A673 (cell line): Measurements from ENCODE around the gene DSP.
A peak's percentile ranks its signal among the peaks of the same experiment; 100 is the strongest.

Experiments
- EZH2 ChIP-seq: fragments of 200-600 bp; sonication (generic); IDR thresholded peaks from 2 replicates; pipeline ENCODE4 v1.6.1; 2017; ENCODE audit warnings: borderline replicate concordance, low read depth, mild to moderate bottlenecking, mixed read lengths, antibody characterized with exemption, low read length; ENCODE audit not compliant: poor library complexity, severe bottlenecking
- TF ChIP-seq, protein P1 (sequence below): fragments of 300-800, 200-600 bp; sonication (generic); conservative IDR thresholded peaks from 2 replicates; pipeline ENCODE4 v1.5.1; 2017; ENCODE audit warnings: low read depth, mild to moderate bottlenecking, antibody characterized with exemption, low read length, moderate library complexity, mixed read lengths

DNA sequence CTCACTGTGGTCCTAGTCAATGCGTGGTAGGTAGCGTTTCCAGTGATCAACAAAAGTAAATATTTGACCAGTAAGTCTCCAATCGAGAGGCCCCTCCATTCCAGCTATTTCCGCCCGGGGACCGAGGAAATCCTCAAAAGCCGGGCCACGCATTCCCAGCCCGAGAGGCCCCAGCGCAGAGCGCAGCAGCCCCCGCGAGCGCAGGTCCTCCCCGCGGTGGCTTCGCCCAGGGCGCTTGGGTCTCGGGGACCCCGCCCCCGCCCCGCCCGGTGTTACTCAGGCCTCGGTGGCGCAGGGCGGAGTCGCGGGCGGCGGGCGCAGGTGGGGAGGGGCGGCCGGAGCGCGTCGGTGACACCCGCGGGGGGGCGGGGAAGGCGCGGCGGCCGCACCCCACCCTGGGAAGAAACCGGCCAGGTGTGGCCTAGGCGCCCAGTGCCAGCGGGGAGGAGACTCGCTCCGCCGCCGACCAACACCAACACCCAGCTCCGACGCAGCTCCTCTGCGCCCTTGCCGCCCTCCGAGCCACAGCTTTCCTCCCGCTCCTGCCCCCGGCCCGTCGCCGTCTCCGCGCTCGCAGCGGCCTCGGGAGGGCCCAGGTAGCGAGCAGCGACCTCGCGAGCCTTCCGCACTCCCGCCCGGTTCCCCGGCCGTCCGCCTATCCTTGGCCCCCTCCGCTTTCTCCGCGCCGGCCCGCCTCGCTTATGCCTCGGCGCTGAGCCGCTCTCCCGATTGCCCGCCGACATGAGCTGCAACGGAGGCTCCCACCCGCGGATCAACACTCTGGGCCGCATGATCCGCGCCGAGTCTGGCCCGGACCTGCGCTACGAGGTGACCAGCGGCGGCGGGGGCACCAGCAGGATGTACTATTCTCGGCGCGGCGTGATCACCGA, at the start of gene DSP:
- TF ChIP-seq, protein P1, sequence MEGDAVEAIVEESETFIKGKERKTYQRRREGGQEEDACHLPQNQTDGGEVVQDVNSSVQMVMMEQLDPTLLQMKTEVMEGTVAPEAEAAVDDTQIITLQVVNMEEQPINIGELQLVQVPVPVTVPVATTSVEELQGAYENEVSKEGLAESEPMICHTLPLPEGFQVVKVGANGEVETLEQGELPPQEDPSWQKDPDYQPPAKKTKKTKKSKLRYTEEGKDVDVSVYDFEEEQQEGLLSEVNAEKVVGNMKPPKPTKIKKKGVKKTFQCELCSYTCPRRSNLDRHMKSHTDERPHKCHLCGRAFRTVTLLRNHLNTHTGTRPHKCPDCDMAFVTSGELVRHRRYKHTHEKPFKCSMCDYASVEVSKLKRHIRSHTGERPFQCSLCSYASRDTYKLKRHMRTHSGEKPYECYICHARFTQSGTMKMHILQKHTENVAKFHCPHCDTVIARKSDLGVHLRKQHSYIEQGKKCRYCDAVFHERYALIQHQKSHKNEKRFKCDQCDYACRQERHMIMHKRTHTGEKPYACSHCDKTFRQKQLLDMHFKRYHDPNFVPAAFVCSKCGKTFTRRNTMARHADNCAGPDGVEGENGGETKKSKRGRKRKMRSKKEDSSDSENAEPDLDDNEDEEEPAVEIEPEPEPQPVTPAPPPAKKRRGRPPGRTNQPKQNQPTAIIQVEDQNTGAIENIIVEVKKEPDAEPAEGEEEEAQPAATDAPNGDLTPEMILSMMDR: no peak
- peak; percentile 34 for TF ChIP-seq EZH2
